AG09309 (cell line): ENCODE data around the gene TBCB.

ENCODE experiments used
- DNase-seq: peaks from one replicate; pipeline ENCODE4 v3.0.0-alpha.2; 2010; ENCODE audit warnings: low read depth
- H3K4me3 ChIP-seq: 2 replicates; pipeline ENCODE4 v1.5.1; 2011; ENCODE audit warnings: mild to moderate bottlenecking, low read depth, low read length, moderate library complexity; ENCODE audit not compliant: control insufficient read depth
- CTCF ChIP-seq: IDR thresholded peaks from 2 replicates; pipeline ENCODE4 v1.5.1; 2011; ENCODE audit warnings: mild to moderate bottlenecking, low read depth, low read length, inconsistent platforms; ENCODE audit not compliant: insufficient read depth, control insufficient read depth; ENCODE audit errors: missing control alignments

TBCB gene

GRCh38 chr19:36090910-36091695 is 24.2 kb upstream of the TBCB start:
- TF ChIP-seq CTCF = no peak
- DNase-seq = no peak
- H3K4me3 ChIP-seq = no peak overlapping the region

- H3K4me3 ChIP-seq = no peak overlapping the region
- DNase-seq = no peak
- TF ChIP-seq CTCF = no peak
Measured at GRCh38 chr19:36092566-36092965, 22.7 kb upstream of the TBCB start.

- H3K4me3 ChIP-seq = no peak overlapping the region
- no peak for DNase-seq
- TF ChIP-seq CTCF = no peak
Measured at GRCh38 chr19:36093146-36093662, 22.1 kb upstream of the TBCB start.

GRCh38 chr19:36093687-36094086 is 21.6 kb upstream of the TBCB start:
- no peak overlapping the region for H3K4me3 ChIP-seq
- no peak for DNase-seq
- no peak for TF ChIP-seq CTCF

- no peak overlapping the region for H3K4me3 ChIP-seq
- DNase-seq = no peak
- no peak for TF ChIP-seq CTCF
Measured at GRCh38 chr19:36097036-36097435, 18.2 kb upstream of the TBCB start.

- TF ChIP-seq CTCF = no peak
- H3K4me3 ChIP-seq = no peak overlapping the region
- DNase-seq = no peak
Measured at GRCh38 chr19:36099166-36099785, 16.0 kb upstream of the TBCB start.
